H9 (cell line): ENCODE measurements around the gene MRC2. TPM values are rescaled to one million over a fixed set of nuclear protein-coding genes. Genes with fewer than 3 reads are reported as not detected.

ENCODE experiments used
- DNase-seq: peaks from one replicate; pipeline ENCODE4 v3.0.0-alpha.2; 2017
- H2AFZ ChIP-seq: one replicate; pipeline ENCODE4 v1.6.1; 2013; ENCODE audit warnings: mild to moderate bottlenecking, low read length, control low read depth, moderate library complexity
- H2AK5ac ChIP-seq: 2 replicates; pipeline ENCODE4 v1.6.1; 2013; ENCODE audit warnings: low read length, control low read depth, mixed read lengths; ENCODE audit not compliant: insufficient read length
- H2BK120ac ChIP-seq: one replicate; pipeline ENCODE4 v1.6.1; 2013; ENCODE audit warnings: low read depth, mild to moderate bottlenecking, low read length, control low read depth, inconsistent platforms; ENCODE audit not compliant: poor library complexity, severe bottlenecking
- H2BK12ac ChIP-seq: 2 replicates; pipeline ENCODE4 v1.6.1; 2013; ENCODE audit warnings: low read length, control low read depth, mixed read lengths, low read depth; ENCODE audit not compliant: insufficient read length
- H2BK15ac ChIP-seq: 2 replicates; pipeline ENCODE4 v1.6.1; 2013; ENCODE audit warnings: low read depth, low read length, control low read depth
- H2BK20ac ChIP-seq: one replicate; pipeline ENCODE4 v1.6.1; 2013; ENCODE audit warnings: low read depth, mild to moderate bottlenecking, low read length, control low read depth, inconsistent platforms; ENCODE audit not compliant: poor library complexity, severe bottlenecking
- H2BK5ac ChIP-seq: 2 replicates; pipeline ENCODE4 v1.6.1; 2013; ENCODE audit warnings: low read length, control low read depth, mixed read lengths; ENCODE audit not compliant: insufficient read length
- H3K14ac ChIP-seq: 2 replicates; pipeline ENCODE4 v1.6.1; 2013; ENCODE audit warnings: low read length, control low read depth; ENCODE audit not compliant: insufficient read depth
- H3K18ac ChIP-seq: 2 replicates; pipeline ENCODE4 v1.6.1; 2013; ENCODE audit warnings: low read depth, mild to moderate bottlenecking, mixed read lengths, low read length, control low read depth; ENCODE audit not compliant: insufficient read length
- H3K23ac ChIP-seq: 2 replicates; pipeline ENCODE4 v1.6.1; 2013; ENCODE audit warnings: low read length, control low read depth, mixed read lengths, low read depth; ENCODE audit not compliant: insufficient read length
- H3K23me2 ChIP-seq: 2 replicates; pipeline ENCODE4 v1.6.1; 2013; ENCODE audit warnings: low read depth, mild to moderate bottlenecking, mixed read lengths, low read length, control low read depth; ENCODE audit not compliant: insufficient read length, poor library complexity, severe bottlenecking
- H3K27ac ChIP-seq: 2 replicates; pipeline ENCODE4 v1.5.1; 2013; ENCODE audit warnings: low read length, control low read depth, mixed read lengths, low read depth; ENCODE audit not compliant: insufficient read length
- H3K27me3 ChIP-seq: 2 replicates; pipeline ENCODE4 v1.6.1; 2013; ENCODE audit warnings: low read length, control low read depth, inconsistent platforms; ENCODE audit not compliant: insufficient read depth
- H3K4ac ChIP-seq: 2 replicates; pipeline ENCODE4 v1.6.1; 2013; ENCODE audit warnings: low read depth, mild to moderate bottlenecking, control low read depth, inconsistent platforms, low read length, moderate library complexity
- H3K4me1 ChIP-seq: 2 replicates; pipeline ENCODE4 v1.6.1; 2013; ENCODE audit warnings: low read length, control low read depth, inconsistent platforms; ENCODE audit not compliant: insufficient read depth
- H3K4me2 ChIP-seq: 2 replicates; pipeline ENCODE4 v1.6.1; 2013; ENCODE audit warnings: low read length, control low read depth, mixed read lengths; ENCODE audit not compliant: insufficient read length, insufficient read depth
- H3K56ac ChIP-seq: 2 replicates; pipeline ENCODE4 v1.6.1; 2013; ENCODE audit warnings: low read depth, mild to moderate bottlenecking, mixed read lengths, low read length, control low read depth; ENCODE audit not compliant: insufficient read length
- H3K79me1 ChIP-seq: 2 replicates; pipeline ENCODE4 v1.6.1; 2013; ENCODE audit warnings: low read depth, mild to moderate bottlenecking, moderate library complexity, low read length, control low read depth, inconsistent platforms; ENCODE audit not compliant: insufficient read depth, poor library complexity, severe bottlenecking
- H3K79me2 ChIP-seq: 2 replicates; pipeline ENCODE4 v1.6.1; 2013; ENCODE audit warnings: low read length, control low read depth, inconsistent platforms; ENCODE audit not compliant: insufficient read depth
- H3K9ac ChIP-seq: 2 replicates; pipeline ENCODE4 v1.6.1; 2013; ENCODE audit warnings: low read length, control low read depth, mixed read lengths; ENCODE audit not compliant: insufficient read length; ENCODE audit errors: extremely low read depth
- H3K9me3 ChIP-seq: one replicate; pipeline ENCODE4 v1.6.1; 2013; ENCODE audit warnings: low read depth, low read length, inconsistent platforms; ENCODE audit not compliant: control insufficient read depth
- H3T11ph ChIP-seq: one replicate; pipeline ENCODE4 v1.6.1; 2013; ENCODE audit warnings: mild to moderate bottlenecking, low read length, control low read depth, inconsistent platforms
- H4K20me1 ChIP-seq: one replicate; pipeline ENCODE4 v1.6.1; 2013; ENCODE audit not compliant: control insufficient read depth, insufficient read length, insufficient read depth
- H4K5ac ChIP-seq: 2 replicates; pipeline ENCODE4 v1.6.1; 2013; ENCODE audit warnings: low read depth, mild to moderate bottlenecking, mixed read lengths, low read length, control low read depth; ENCODE audit not compliant: insufficient read length
- H4K8ac ChIP-seq: replicated peaks from 2 replicates; pipeline ENCODE4 v1.6.1; 2013; ENCODE audit warnings: low read length, control low read depth, mixed read lengths, low read depth; ENCODE audit not compliant: insufficient read length
- H4K91ac ChIP-seq: 2 replicates; pipeline ENCODE4 v1.6.1; 2013; ENCODE audit warnings: low read depth, mild to moderate bottlenecking, moderate library complexity, mixed read lengths, low read length, control low read depth; ENCODE audit not compliant: insufficient read length
- H3K27ac Mint-ChIP-seq, 3 experiments: 2 replicates in 2 of 3; 3 replicates in 1 of 3; pipeline ENCODE4 v1.8.0; 2020 to 2021; ENCODE audit warnings: mixed read lengths in 3 of 3, mild to moderate bottlenecking in 1 of 3, moderate library complexity in 1 of 3
- H3K27me3 Mint-ChIP-seq: 2 replicates; pipeline ENCODE4 v1.8.0; 2021; ENCODE audit warnings: low read depth, mild to moderate bottlenecking, moderate library complexity, mixed read lengths
- H3K36me3 Mint-ChIP-seq, 3 experiments: 2 replicates in 2 of 3; 3 replicates in 1 of 3; pipeline ENCODE4 v1.8.0; 2020 to 2021; ENCODE audit warnings: low read depth in 3 of 3, mixed read lengths in 3 of 3; ENCODE audit not compliant: insufficient read depth in 1 of 3
- H3K4me1 Mint-ChIP-seq, 2 experiments: 2 replicates each; pipeline ENCODE4 v1.8.0; 2020; ENCODE audit warnings: mixed read lengths in 2 of 2
- H3K4me3 Mint-ChIP-seq, 2 experiments: 2 replicates in 1 of 2; 3 replicates in 1 of 2; pipeline ENCODE4 v1.8.0; 2020 to 2021; ENCODE audit warnings: mild to moderate bottlenecking in 2 of 2, mixed read lengths in 2 of 2, moderate library complexity in 1 of 2
- H3K9me3 Mint-ChIP-seq, 2 experiments: 2 replicates in 1 of 2; 3 replicates in 1 of 2; pipeline ENCODE4 v1.8.0; 2020; ENCODE audit warnings: mild to moderate bottlenecking in 2 of 2, mixed read lengths in 2 of 2, moderate library complexity in 1 of 2
- CTCF ChIP-seq: fragments of 200-600 bp; sonication (generic); conservative IDR thresholded peaks from 3 replicates; pipeline ENCODE4 v1.8.0; 2021; ENCODE audit warnings: antibody characterized with exemption, mild to moderate bottlenecking
- WGBS: extraction: QIAGEN DNeasy Blood & Tissue Kit; methylation state at CpG from one replicate; pipeline ENCODE4 v1.1.7; 2013; ENCODE audit warnings: missing lambda C conversion rate, low lambda C conversion rate, mixed read lengths; ENCODE audit not compliant: insufficient read length; ENCODE audit errors: extremely low coverage; 5-methylcytosine and 5-hydroxymethylcytosine counted together
- total RNA-seq: library from RNA; stranded (reverse); gene quantifications from 2 replicates; pipeline ENCODE4 v1.2.1, GENCODE V29; 2021

Gene MRC2
- total RNA-seq, 1 experiment from 2014 or later: 18.7 TPM

- Histone ChIP-seq H3K79me2 (no peaks in the 10 kb centered on the region), H2AK5ac (no peak overlapping the region), H3K4me2 (no peak overlapping the region), H4K91ac (no peak overlapping the region), H2BK5ac (no peak overlapping the region), H4K8ac (no peak overlapping the region), H2BK120ac (no peak overlapping the region), H2AFZ (no peak overlapping the region), H3K27me3 (no peaks in the 10 kb centered on the region), H3K4me1 (no peaks in the 10 kb centered on the region), H3K9ac (no peak overlapping the region), H3K56ac (no peak overlapping the region), H3K9me3 (no peaks in the 10 kb centered on the region), H3K14ac (no peak overlapping the region), H2BK15ac (no peak overlapping the region), H2BK20ac (no peak overlapping the region), H3T11ph (no peak overlapping the region), H3K27ac (no peak overlapping the region), H3K23me2 (no peaks in the 10 kb centered on the region), H3K18ac (no peak overlapping the region), H3K4ac (no peak overlapping the region), H4K5ac (no peak overlapping the region), H2BK12ac (no peak overlapping the region), H4K20me1 (no peaks in the 10 kb centered on the region), H3K79me1 (no peaks in the 10 kb centered on the region), H3K23ac (no peak overlapping the region)
- no peak for DNase-seq
- H3K9me3 Mint-ChIP-seq: no peaks in the 10 kb centered on the region; a peak in 1 of 5 replicates
- peaks cover 6% of the 10 kb centered on the region for H3K27me3 Mint-ChIP-seq
- peaks cover 0 to 13% (median 5%) of the 10 kb centered on the region in 3 experiments; a peak in 5 of 7 replicates for H3K36me3 Mint-ChIP-seq
- peaks cover 28 to 35% of the 10 kb centered on the region in 2 experiments for H3K4me1 Mint-ChIP-seq
- H3K4me3 Mint-ChIP-seq: no peak overlapping the region
- WGBS: no CpG with 5 or more reads among the region's 11 CpGs
- TF ChIP-seq CTCF: no peak
- no peak overlapping the region for H3K27ac Mint-ChIP-seq
Measured at GRCh38 chr17:62621223-62621622, 6.2 kb upstream of the MRC2 start.
